GM19240 (cell line): ENCODE results near the gene PGS1.
"Not testable (repeated sequence)": the region's sequence is repeated elsewhere in the genome, so short reads cannot be mapped to it uniquely, and the experiment has no call there.

Source experiments
- DNase-seq: peaks from one replicate; pipeline ENCODE4 v3.0.0; 2011; ENCODE audit warnings: low spot score; ENCODE audit not compliant: insufficient read length

Gene PGS1

GRCh38 chr17:78444392-78444791 lies 65.9 kb downstream of the PGS1 start:
- no peak for DNase-seq

- DNase-seq = no peak
These were observed 68.4 kb downstream of the PGS1 start for GRCh38 chr17:78446833-78447232.

- no peak for DNase-seq
These were observed 70.0 kb downstream of the PGS1 start for GRCh38 chr17:78448356-78448993.

- DNase-seq = no peak
These were observed 71.6 kb downstream of the PGS1 start for GRCh38 chr17:78449983-78450595.

- DNase-seq = no peak
These were observed 72.4 kb downstream of the PGS1 start for GRCh38 chr17:78450696-78451345.

- DNase-seq = no peak
These were observed 73.3 kb downstream of the PGS1 start for GRCh38 chr17:78451753-78452152.

- DNase-seq = no peak
These were observed 75.9 kb downstream of the PGS1 start for GRCh38 chr17:78454346-78454745.

DNA sequence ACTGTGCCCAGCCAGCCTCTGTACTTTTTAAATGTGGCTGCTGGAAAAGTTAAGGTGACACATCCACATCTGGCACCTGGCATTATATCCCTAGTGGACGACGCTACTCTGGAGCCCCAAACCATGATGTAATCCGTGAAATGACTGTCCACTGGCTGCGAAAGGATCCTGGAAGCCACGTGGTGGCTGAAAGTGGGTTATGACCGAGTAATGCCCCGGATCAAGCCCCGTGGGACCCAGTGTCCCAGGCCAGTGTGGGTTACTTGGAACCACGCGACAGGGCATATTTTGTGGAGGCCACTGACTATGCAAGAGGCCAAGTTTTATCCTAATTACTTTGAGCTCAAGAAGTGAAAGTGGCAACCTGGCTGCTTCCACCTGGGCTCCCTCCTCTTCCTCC lies 79.6 kb downstream of the PGS1 start:
- no peak for DNase-seq

DNA sequence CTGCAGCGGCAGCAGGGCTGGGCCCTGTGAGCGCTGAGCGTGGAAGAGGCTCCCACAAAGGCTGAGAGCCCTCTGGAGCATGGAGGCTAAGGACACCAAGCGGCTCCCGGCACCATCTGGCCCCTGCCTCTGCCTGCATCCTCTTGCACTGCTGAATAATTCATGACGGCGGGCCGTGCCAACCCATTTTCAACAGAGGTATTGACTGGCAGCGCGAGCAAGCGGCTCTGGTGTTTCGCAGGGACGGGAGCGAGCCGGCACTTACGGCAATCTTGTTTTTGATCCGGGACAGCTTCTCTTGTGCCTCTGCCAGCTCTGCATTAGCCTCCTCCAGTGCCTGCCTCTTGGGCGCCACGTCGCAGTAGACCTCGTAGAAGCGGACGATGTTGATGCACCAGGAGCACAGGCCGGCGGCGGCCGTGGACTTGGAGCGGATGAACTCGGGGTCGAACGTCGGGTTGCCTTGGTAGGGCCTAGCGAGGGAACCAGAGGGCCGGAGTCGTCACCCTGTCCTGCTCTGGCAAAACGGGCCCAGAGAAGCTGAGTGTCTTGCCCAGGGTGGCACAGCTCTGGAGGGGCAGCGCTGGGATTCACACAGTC lies 80.4 kb downstream of the PGS1 start:
- DNase-seq = no peak

- DNase-seq = no peak
These were observed 81.2 kb downstream of the PGS1 start for GRCh38 chr17:78459696-78460095.

GRCh38 chr17:78460176-78460675 lies 81.8 kb downstream of the PGS1 start:
- no peak for DNase-seq

GRCh38 chr17:78460951-78461798 lies 82.7 kb downstream of the PGS1 start:
- no peak for DNase-seq

DNA sequence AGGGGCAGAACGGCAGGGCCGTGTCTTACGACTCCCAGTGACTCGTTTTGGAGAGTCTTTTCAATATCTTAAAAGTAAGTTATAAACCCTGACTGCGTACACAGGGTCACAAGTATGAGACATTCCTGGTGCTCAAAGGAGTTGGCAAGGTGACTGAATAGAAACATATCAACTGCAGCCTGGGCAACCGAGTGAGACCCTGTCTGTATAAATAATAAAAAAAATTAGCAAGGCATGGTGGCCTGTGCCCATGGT lies 83.3 kb downstream of the PGS1 start:
- DNase-seq = no peak

DNA sequence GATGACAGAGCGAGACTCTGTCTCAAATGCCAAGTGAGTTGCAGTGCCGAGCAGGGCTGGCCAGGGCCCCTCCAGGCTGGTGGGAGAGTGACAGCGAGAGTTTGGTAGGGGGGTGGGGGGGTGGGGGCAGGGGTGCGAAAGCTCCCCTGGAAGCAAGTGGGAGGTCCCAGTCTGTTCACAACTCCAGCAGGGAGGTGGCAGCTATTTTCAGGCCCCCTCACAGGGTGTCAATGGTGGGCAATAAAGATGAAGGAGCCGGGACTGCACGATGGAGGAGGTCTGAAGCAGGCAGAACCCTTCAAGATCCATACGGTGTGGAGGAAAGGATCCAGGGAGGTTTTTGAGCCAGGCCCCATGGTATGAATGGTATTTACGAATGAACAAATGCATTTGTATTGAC lies 83.7 kb downstream of the PGS1 start:
- no peak for DNase-seq

DNA sequence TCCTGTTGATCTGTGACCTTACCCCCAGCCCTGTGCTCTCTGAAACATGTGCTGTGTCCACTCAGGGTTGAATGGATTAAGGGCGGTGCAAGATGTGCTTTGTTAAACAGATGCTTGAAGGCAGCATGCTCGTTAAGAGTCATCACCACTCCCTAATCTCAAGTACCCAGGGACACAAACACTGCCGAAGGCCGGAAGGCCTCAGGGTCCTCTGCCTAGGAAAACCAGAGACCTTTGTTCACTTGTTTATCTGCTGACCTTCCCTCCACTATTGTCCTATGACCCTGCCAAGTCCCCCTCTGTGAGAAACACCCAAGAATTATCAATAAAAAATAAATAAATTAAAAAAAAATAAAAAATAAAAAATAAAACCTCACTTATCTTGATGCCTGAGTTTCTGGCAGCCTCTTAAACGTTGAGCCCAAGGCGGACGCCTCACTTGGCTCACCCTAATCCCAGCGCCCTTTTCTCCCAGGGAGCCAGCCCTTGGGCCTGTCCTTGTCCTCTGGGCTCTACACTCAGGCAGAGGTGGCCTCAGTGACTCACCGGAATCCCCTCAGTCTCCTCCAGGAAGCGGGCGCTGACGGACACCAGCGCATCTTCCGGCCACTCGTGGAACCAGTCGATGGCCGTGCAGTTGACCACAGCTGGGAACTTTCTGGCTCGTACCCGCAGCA lies 87.8 kb downstream of the PGS1 start:
- not testable (repeated sequence) for DNase-seq

DNA sequence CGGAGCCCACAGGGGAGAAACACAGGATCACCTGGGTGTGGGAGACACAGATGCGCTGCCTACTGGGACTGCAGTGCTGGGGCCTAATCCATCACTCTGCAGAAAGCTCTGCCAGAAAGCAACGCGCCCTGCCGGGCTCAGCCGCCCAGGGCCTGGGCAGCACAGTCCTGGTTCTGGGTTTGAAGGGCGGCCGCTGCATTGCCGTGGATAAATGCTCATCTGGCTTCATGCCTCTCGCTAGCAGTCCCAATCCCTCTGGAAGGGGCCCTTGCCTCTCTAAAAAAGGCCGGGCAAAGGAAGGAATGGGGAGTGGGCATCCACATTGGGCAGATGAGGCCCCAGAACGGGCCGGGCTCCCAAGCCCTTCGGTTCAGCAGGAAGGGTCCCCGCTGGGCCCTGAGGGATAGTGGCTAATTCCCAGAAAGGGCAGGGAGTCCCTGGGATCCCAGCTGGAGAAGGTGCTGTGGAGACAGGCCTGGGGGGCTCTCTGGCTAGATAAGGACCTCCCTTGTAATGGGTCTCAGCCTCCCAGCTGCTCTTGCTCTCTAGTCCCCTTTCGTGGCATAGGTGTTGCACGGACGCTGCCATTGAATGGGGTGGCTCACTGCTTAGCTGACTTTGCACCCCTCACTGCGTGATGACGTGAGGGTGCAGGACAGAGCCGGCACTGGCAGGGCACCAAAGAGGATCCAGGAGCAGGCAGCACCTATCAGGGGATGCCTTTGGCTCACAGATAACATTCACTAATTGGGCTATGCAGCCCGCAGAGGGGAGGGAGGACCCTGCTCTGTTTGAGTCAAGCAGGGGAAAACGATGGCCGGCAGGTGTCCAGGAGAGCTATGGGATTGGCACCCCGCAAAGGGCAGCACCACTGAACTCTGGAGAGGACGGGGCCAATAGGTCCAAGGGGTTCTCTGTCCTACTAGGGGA lies 88.6 kb downstream of the PGS1 start:
- DNase-seq = no peak

DNA sequence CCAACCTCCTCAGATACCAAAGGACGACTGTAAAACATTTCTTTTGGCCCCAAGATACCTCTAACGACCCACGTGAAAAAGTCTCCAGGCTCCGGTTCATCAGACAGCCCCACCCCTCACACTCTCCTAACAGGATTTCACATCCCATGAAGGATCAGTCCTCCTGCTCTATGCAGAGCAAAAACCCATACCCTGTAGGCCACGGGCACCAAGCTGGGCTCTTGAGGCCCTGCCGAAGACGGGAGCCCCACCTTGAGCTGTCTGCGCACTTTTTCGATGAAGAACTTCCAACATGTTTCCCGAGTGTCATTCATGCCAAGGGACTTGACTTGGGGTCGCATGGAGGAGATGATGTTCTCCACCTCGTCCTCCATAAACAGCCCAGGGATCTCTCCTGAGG lies 89.9 kb downstream of the PGS1 start:
- no peak for DNase-seq

- DNase-seq = no peak
These were observed 91.0 kb downstream of the PGS1 start for GRCh38 chr17:78469443-78469842.

GRCh38 chr17:78471635-78472034 lies 93.2 kb downstream of the PGS1 start:
- no peak for DNase-seq
